ENCODE data around the gene CLSTN3. TPM values are rescaled to one million over a fixed set of nuclear protein-coding genes. Genes with fewer than 3 reads are reported as not detected.

Gene CLSTN3
- total RNA-seq, 2 experiments from 2014 or later, result 16.5 to 17.2 TPM

GRCh38 chr12:7113389-7113871, 16.7 kb upstream of the CLSTN3 start:
- no peak overlapping the region for H3K4me3 Mint-ChIP-seq
- H3K36me3 Mint-ChIP-seq, result peaks cover 2% of the 10 kb centered on the region
- peak; percentile 21 for DNase-seq
- no peak overlapping the region for H3K27ac Mint-ChIP-seq
- H3K4me1 Mint-ChIP-seq, result peaks cover 14% of the 10 kb centered on the region
- H3K27me3 Mint-ChIP-seq, result no peaks in the 10 kb centered on the region
- H3K9me3 Mint-ChIP-seq, result no peaks in the 10 kb centered on the region

DNA sequence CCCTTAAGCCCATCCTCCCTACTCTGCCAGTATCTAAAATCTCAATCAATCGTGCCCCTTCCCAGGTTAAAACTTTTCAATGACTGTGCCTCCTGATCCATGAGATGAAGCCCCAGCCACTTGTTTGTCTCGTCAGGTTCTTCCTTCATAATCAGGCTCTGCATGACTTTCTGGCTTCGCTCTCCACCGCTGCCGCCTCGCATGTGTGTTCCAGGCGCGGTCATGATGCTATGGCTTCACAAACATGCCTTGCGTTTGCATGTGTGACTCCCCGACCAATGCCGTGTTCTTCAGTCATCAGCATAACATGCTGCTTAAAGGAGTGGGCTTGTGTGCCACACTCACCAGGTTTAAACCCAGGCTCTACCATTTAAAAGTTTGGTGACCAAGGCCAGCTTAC, 16.2 kb upstream of the CLSTN3 start:
- no peaks in the 10 kb centered on the region for H3K9me3 Mint-ChIP-seq
- H3K4me1 Mint-ChIP-seq, result peaks cover 14% of the 10 kb centered on the region
- no peak for DNase-seq
- H3K27ac Mint-ChIP-seq, result no peak overlapping the region
- no peak overlapping the region for H3K4me3 Mint-ChIP-seq
- H3K36me3 Mint-ChIP-seq, result peaks cover 2% of the 10 kb centered on the region
- no peaks in the 10 kb centered on the region for H3K27me3 Mint-ChIP-seq

DNA sequence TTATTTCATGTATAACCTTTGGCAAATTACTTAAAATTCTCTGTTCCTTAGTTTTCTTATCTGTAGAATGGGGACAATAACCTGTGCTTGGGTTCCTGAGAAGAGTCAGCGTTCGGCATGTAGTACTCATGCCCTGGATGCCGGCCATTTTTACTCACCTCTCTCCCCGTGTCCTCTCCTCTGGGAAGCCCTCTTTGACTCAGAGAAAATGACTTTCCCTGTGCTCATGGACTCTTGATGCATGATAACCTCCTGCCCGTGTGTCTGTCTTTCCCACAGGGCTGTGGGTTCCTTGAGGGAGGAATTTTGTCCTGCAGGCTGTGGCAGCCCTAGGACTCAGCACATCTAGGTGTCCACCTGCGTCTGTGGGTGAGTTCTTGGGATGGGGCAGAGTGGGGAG, 15.3 kb upstream of the CLSTN3 start:
- Mint-ChIP-seq H3K4me1 (peaks cover 8% of the 10 kb centered on the region), H3K4me3 (no peak overlapping the region), H3K27me3 (no peaks in the 10 kb centered on the region), H3K36me3 (peaks cover 2% of the 10 kb centered on the region), H3K27ac (no peak overlapping the region), H3K9me3 (no peaks in the 10 kb centered on the region)
- no peak for DNase-seq

- Mint-ChIP-seq H3K4me3 (no peak overlapping the region), H3K27ac (no peak overlapping the region), H3K27me3 (no peaks in the 10 kb centered on the region), H3K4me1 (peaks cover 5% of the 10 kb centered on the region), H3K36me3 (peaks cover 2% of the 10 kb centered on the region), H3K9me3 (no peaks in the 10 kb centered on the region)
- DNase-seq, result no peak
These were observed 14.0 kb upstream of the CLSTN3 start for GRCh38 chr12:7116196-7116595.

- Mint-ChIP-seq H3K9me3 (no peaks in the 10 kb centered on the region), H3K27ac (no peak overlapping the region), H3K36me3 (peaks cover 2% of the 10 kb centered on the region), H3K27me3 (no peaks in the 10 kb centered on the region), H3K4me1 (peaks cover 5% of the 10 kb centered on the region), H3K4me3 (no peak overlapping the region)
- no peak for DNase-seq
These were observed 13.3 kb upstream of the CLSTN3 start for GRCh38 chr12:7116916-7117315.

DNA sequence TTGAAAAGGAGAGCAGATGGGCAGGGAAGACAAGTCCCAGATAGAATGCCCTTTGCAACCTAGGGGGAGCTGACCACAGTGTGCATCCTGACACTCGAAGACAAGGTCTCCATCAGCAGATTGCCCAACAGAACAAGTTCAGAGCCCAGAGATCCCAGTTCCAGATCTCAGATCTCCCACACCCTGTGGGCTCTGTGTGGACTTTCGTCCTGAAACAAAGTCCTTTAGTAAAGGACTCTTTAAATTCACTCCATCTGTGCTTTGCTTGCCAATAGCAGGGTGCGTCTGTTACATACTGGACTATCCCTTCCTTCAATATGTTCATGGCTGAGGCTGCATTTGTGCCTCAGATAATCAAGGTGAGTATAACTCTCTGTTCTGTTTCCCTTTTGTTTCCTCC, 12.5 kb upstream of the CLSTN3 start:
- no peaks in the 10 kb centered on the region for H3K27me3 Mint-ChIP-seq
- H3K9me3 Mint-ChIP-seq, result no peaks in the 10 kb centered on the region
- peaks cover 5% of the 10 kb centered on the region for H3K4me1 Mint-ChIP-seq
- H3K4me3 Mint-ChIP-seq, result no peak overlapping the region
- H3K27ac Mint-ChIP-seq, result no peak overlapping the region
- peaks cover 2% of the 10 kb centered on the region for H3K36me3 Mint-ChIP-seq
- DNase-seq, result no peak

- H3K36me3 Mint-ChIP-seq, result no peaks in the 10 kb centered on the region
- no peak overlapping the region for H3K4me3 Mint-ChIP-seq
- H3K27me3 Mint-ChIP-seq, result no peaks in the 10 kb centered on the region
- H3K9me3 Mint-ChIP-seq, result no peaks in the 10 kb centered on the region
- H3K27ac Mint-ChIP-seq, result no peak overlapping the region
- no peaks in the 10 kb centered on the region for H3K4me1 Mint-ChIP-seq
- DNase-seq, result no peak
These were observed 11.3 kb upstream of the CLSTN3 start for GRCh38 chr12:7118881-7119280.

DNA sequence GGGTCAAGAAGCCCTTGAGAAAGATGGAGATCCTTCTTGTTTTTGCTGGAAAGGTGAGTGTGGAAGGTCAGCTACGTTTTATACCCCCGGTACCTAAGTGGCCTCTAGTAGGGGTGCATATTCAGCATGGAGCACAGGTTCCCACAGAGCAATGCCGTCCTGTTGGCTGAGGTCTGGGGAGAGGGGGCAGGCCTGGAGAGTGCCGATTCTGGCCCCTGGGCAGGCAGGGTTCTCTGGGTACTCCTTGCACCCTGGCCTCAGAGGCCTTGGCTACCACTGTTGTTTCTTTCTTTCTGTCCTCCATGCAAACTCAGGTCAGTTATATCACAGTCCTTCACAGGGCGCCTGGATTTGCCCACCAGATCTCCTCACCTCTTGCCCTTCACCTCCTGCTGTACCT, 10.0 kb upstream of the CLSTN3 start:
- Mint-ChIP-seq H3K4me1 (no peaks in the 10 kb centered on the region), H3K36me3 (no peaks in the 10 kb centered on the region), H3K9me3 (no peaks in the 10 kb centered on the region), H3K27me3 (no peaks in the 10 kb centered on the region), H3K4me3 (no peak overlapping the region), H3K27ac (no peak overlapping the region)
- no peak for DNase-seq

GRCh38 chr12:7121324-7121723, 8.8 kb upstream of the CLSTN3 start:
- H3K9me3 Mint-ChIP-seq, result no peaks in the 10 kb centered on the region
- no peak overlapping the region for H3K4me3 Mint-ChIP-seq
- no peak for DNase-seq
- no peak overlapping the region for H3K27ac Mint-ChIP-seq
- H3K36me3 Mint-ChIP-seq, result no peaks in the 10 kb centered on the region
- H3K27me3 Mint-ChIP-seq, result no peaks in the 10 kb centered on the region
- no peaks in the 10 kb centered on the region for H3K4me1 Mint-ChIP-seq

DNA sequence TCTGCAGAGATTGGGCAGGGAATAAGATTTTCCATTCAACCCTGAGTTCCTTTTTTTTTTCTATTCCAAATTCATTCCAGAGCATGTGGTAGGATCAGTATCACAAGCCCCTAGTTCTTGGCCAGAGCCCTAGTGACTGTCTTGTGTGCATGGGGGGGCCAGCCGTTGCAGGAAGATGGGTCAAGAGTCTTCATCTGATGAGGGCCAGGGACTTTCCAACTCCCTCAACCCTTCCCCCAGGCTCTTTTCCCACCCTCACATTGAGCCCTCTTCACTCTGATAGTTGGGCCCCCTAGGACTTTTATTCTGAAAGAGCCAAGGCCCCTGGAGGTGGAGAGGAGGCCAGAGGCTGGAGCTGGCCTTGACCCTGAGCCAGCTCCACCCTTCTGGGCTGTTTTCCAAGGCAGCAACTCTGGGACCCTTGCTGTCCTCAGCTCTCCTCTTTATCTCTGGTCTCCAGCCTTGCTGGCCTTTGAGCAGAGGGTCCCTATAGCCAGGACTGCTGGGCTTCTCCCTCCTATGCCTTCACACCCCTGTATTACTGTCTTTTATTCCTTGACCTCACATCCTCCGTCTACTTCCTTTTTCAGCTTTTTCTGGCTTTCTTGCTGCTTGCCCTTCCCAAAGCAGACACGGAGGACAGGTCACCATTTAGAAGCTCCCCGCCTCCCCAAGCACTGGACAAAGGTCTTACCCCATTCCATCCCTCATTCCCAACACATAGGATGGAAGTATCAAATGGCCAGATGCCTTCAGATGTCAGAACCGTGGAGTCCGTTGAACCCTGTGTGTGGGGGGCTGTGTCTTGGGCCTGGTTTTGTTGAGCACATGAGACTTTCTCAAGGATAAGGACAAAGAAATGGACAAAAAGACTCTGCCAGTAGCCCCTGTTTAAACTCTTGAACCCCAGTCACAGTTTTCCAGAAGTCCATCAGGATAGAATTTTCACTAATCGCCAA, 7.1 kb upstream of the CLSTN3 start:
- Mint-ChIP-seq H3K27me3 (no peaks in the 10 kb centered on the region), H3K27ac (no peak overlapping the region), H3K36me3 (no peaks in the 10 kb centered on the region), H3K9me3 (no peaks in the 10 kb centered on the region), H3K4me3 (no peak overlapping the region), H3K4me1 (no peaks in the 10 kb centered on the region)
- DNase-seq, result no peak

DNA sequence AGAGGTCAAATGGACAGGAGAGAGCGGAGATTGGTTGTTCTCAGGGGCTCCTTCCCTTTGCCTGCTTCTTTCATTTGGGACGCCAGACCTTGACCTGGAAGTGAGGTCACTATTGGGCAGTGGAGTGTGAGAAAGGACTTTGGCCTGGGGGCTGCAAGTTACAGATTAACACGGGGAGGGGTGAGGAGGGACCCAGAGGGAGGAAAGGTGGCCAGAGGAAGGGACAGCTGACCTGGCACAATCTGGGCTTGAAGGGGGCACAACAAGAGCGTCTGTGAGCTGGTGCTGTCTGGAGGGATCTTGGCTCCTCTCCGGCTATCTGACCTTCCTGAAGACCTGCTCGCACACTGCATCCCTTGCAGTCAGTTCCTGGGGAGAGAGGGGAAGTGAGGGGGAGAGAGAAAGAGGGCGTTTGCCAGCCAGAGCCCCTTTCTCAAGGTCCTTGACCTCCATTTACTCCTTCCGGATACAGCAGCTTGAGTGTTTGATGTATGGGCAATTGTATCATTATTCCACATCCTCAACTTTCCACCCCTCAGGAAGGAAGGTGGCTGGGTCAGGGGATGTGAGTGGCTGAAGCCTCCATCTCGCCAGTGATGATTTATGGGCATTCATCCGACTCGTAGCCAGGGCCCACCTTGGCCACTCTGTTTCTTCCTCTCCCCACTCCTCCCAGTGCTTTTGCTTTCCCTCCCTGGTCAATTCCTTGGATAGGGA, 6.2 kb upstream of the CLSTN3 start:
- peaks cover 2% of the 10 kb centered on the region for H3K4me1 Mint-ChIP-seq
- peaks cover 1% of the 10 kb centered on the region for H3K36me3 Mint-ChIP-seq
- no peak overlapping the region for H3K27ac Mint-ChIP-seq
- no peaks in the 10 kb centered on the region for H3K27me3 Mint-ChIP-seq
- DNase-seq, result no peak
- H3K9me3 Mint-ChIP-seq, result no peaks in the 10 kb centered on the region
- no peak overlapping the region for H3K4me3 Mint-ChIP-seq

DNA sequence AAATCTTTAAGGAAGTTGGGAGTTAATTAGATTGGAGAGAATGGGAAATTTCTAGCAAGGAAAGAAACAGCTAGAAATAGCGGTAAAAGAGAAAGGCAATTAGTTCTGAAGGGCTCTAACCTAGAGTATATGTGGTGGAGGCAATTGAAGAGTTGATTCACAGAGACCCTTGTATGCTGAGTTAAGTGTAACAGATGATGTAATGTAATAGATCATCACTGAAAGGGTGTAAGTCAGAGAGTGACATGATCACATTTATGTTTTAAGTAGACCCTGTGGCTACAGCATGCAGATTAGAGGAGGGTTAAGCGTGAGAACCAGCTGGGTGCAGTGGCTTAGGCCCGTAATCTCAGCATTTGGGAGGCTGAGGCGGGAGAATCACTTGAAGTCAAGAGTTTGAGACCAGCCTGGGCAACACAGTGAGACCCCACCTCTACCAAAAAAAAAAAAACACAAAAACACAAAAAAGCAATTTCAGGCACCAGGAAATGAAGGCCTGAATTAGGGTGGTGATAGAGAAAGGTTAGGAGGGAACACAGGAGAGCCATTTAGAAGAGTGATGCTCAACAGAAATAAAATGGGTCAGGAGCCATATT, 4.4 kb upstream of the CLSTN3 start:
- DNase-seq, result no peak
- Mint-ChIP-seq H3K27ac (no peak overlapping the region), H3K4me3 (no peak overlapping the region), H3K36me3 (peaks cover 1% of the 10 kb centered on the region), H3K4me1 (peaks cover 6% of the 10 kb centered on the region), H3K9me3 (no peaks in the 10 kb centered on the region), H3K27me3 (no peaks in the 10 kb centered on the region)

DNA sequence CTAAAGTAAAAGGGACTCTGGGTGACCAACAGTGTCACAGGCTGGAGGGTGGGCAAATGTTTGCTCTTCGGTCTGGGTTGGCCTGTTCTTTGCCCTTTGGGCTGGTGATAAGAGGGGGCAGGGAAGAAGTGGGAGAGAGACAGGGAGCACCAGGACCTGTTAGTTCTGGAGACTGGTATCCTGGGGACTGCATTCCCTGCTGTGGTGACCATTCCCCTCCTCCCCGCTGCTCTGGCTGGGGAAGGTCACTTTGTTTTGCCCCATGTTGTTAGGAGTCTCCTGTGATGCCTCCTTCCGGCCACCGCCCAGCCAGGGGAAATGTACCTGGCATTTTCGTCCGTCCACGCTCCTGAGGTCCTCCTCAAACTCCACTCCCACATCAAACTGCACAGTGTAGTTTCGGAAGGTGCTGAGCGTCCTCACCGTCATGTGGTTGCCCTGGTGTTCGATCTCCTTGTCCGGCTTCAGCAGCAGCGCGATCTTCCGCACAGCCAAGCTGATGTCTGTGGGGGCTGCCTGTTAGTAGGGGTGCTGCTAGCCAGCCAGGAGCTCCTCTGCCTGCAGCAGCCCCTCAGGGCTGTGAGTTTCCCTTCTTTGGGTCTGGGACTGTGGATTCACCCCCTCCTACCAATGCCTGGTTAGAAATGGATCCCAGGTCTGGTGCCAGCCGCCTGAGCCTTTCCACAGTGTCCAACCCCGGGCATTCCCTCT, 2.1 kb upstream of the CLSTN3 start:
- no peak overlapping the region for H3K27ac Mint-ChIP-seq
- DNase-seq, result no peak
- H3K4me1 Mint-ChIP-seq, result peaks cover 20% of the 10 kb centered on the region
- no peak overlapping the region for H3K4me3 Mint-ChIP-seq
- H3K27me3 Mint-ChIP-seq, result no peaks in the 10 kb centered on the region
- H3K9me3 Mint-ChIP-seq, result no peaks in the 10 kb centered on the region
- peaks cover 4% of the 10 kb centered on the region for H3K36me3 Mint-ChIP-seq

DNA sequence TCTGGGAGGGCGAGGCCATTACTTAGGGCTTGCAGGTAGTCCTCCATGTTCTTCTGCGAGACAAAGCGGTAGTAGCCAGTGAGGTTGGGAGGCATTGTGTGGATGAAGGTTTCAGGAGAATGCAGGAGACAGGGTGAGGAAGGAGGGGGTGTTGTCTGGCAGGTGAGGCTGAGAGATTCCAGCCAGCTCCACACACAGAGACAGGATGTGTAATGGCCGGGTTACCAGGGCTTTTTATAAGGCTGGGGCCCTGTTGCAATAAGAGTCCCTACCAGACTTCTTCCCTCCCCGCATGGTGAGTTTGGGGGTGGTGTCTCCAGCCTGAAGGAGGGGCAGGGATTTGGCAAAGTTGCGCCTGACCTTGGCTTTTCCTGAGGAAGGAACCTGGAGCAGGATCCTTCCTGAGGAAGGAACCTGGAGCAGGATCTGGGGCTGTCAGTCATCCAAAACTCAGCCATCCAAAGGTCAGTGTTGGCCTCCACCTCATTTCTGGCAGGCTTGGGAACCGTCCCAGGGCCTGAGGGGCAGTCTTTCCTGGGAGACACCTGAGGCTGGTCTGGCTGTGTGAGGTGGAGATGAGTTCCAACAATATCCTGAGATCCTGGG, 1.4 kb upstream of the CLSTN3 start, which contains the start of gene RBP5:
TSS of gene RBP5 (minus strand) at position 209 of the 606 bp plus-strand sequence. CDS start at position 95, 114 bp downstream.
- Mint-ChIP-seq H3K9me3 (no peaks in the 10 kb centered on the region), H3K27me3 (no peaks in the 10 kb centered on the region), H3K36me3 (peaks cover 4% of the 10 kb centered on the region), H3K27ac (no peak within 1 kb of the TSS), H3K4me3 (peak within 1 kb of the TSS; percentile 89), H3K4me1 (peaks cover 20% of the 10 kb centered on the region)
- no peak for DNase-seq

Data from activated naive CD8-positive, alpha-beta T cell treated with anti-CD3 and anti-CD28 coated beads for 36 hours (primary cell).